RWPE2 (cell line): ENCODE data around the gene CPNE8.

Experiments used
- ATAC-seq: fragments of 200-7000 bp; cut with Tn5 transposase; 3 replicates; pipeline ENCODE4 v1.9.1; 2021; ENCODE audit warnings: low read depth
- DNase-seq: peaks from one replicate; pipeline ENCODE4 v3.0.0-alpha.2; 2020; ENCODE audit warnings: low spot score
- H3K27ac ChIP-seq: fragments of 450-650 bp; 2 replicates; pipeline ENCODE4 v1.5.1; 2017; ENCODE audit warnings: mild to moderate bottlenecking; ENCODE audit not compliant: poor library complexity, severe bottlenecking
- H3K27me3 ChIP-seq: fragments of 250-450 bp; sonication (Bioruptor Pico); 2 replicates; pipeline ENCODE4 v1.5.1; 2021; ENCODE audit warnings: mild to moderate bottlenecking, moderate library complexity; ENCODE audit not compliant: insufficient read depth, poor library complexity, severe bottlenecking
- H3K36me3 ChIP-seq: fragments of 250-450 bp; sonication (Bioruptor Pico); 2 replicates; pipeline ENCODE4 v1.5.1; 2020; ENCODE audit warnings: low read depth, mild to moderate bottlenecking, moderate library complexity
- H3K4me1 ChIP-seq: fragments of 250-450 bp; sonication (Bioruptor Pico); 2 replicates; pipeline ENCODE4 v1.5.1; 2021; ENCODE audit warnings: mild to moderate bottlenecking, moderate library complexity; ENCODE audit not compliant: insufficient read depth, poor library complexity, severe bottlenecking
- H3K4me3 ChIP-seq: fragments of 250-450 bp; sonication (Bioruptor Pico); 2 replicates; pipeline ENCODE4 v1.5.1; 2021; ENCODE audit warnings: mild to moderate bottlenecking, moderate library complexity; ENCODE audit not compliant: severe bottlenecking
- H3K9me3 ChIP-seq: fragments of 250-450 bp; sonication (Bioruptor Pico); 2 replicates; pipeline ENCODE4 v1.5.1; 2021; ENCODE audit warnings: mild to moderate bottlenecking, moderate library complexity; ENCODE audit not compliant: severe bottlenecking
- CTCF ChIP-seq: fragments of 450-650 bp; IDR thresholded peaks from one replicate; pipeline ENCODE4 v1.5.1; 2017; ENCODE audit warnings: mild to moderate bottlenecking, moderate library complexity; ENCODE audit not compliant: poor library complexity, severe bottlenecking

The CPNE8 gene

GRCh38 chr12:38782359-38782758 lies 123.0 kb downstream of the CPNE8 start:
- DNase-seq = no peak
- Histone ChIP-seq H3K4me1 (no peaks in the 10 kb centered on the region), H3K4me3 (no peak overlapping the region), H3K27ac (no peak overlapping the region), H3K36me3 (no peaks in the 10 kb centered on the region), H3K27me3 (no peaks in the 10 kb centered on the region), H3K9me3 (peaks cover 1% of the 10 kb centered on the region)
- no peak for TF ChIP-seq CTCF
- ATAC-seq = no peak

- Histone ChIP-seq H3K27me3 (no peaks in the 10 kb centered on the region), H3K4me3 (no peak overlapping the region), H3K9me3 (peaks cover 1% of the 10 kb centered on the region), H3K4me1 (no peaks in the 10 kb centered on the region), H3K27ac (no peak overlapping the region), H3K36me3 (no peaks in the 10 kb centered on the region)
- ATAC-seq = peak; percentile 41; the same call in 1 of the 3 replicates
- no peak for DNase-seq
- TF ChIP-seq CTCF = no peak
Measured at GRCh38 chr12:38776647-38777046, 128.7 kb downstream of the CPNE8 start.

GRCh38 chr12:38775457-38775856 lies 129.9 kb downstream of the CPNE8 start:
- H3K27me3 ChIP-seq = no peaks in the 10 kb centered on the region
- H3K4me1 ChIP-seq = no peaks in the 10 kb centered on the region
- ATAC-seq (no peak), DNase-seq (no peak)
- H3K4me3 ChIP-seq = no peak overlapping the region
- H3K9me3 ChIP-seq = peaks cover 1% of the 10 kb centered on the region
- TF ChIP-seq CTCF = no peak
- no peaks in the 10 kb centered on the region for H3K36me3 ChIP-seq
- no peak overlapping the region for H3K27ac ChIP-seq

- H3K4me3 ChIP-seq = no peak overlapping the region
- H3K36me3 ChIP-seq = no peaks in the 10 kb centered on the region; the same call in 1 of the 2 replicates
- H3K27me3 ChIP-seq = no peaks in the 10 kb centered on the region
- no peak overlapping the region for H3K27ac ChIP-seq
- ATAC-seq = no peak
- no peaks in the 10 kb centered on the region for H3K4me1 ChIP-seq
- TF ChIP-seq CTCF = no peak
- H3K9me3 ChIP-seq = no peaks in the 10 kb centered on the region
- no peak for DNase-seq
Measured at GRCh38 chr12:38772437-38772836, 133.0 kb downstream of the CPNE8 start.

GRCh38 chr12:38771871-38772270 lies 133.5 kb downstream of the CPNE8 start:
- no peak for TF ChIP-seq CTCF
- DNase-seq = no peak
- no peak for ATAC-seq
- no peaks in the 10 kb centered on the region; the same call in 1 of the 2 replicates for H3K36me3 ChIP-seq
- H3K9me3 ChIP-seq = no peaks in the 10 kb centered on the region
- no peaks in the 10 kb centered on the region for H3K4me1 ChIP-seq
- no peak overlapping the region for H3K4me3 ChIP-seq
- H3K27ac ChIP-seq = no peak overlapping the region
- H3K27me3 ChIP-seq = no peaks in the 10 kb centered on the region
